Fibroblast of lung (primary cell): ENCODE measurements around the gene DISP2.

Experiments
- CTCF ChIP-seq, 2 donors: IDR thresholded peaks in 1 of 2; conservative IDR thresholded peaks in 1 of 2; 1 replicate in 1 of 2; 2 replicates in 1 of 2; pipeline ENCODE4 v1.5.1; 2011 to 2012; ENCODE audit warnings: low read length in 2 of 2, control low read depth in 1 of 2, inconsistent platforms in 1 of 2, low read depth in 1 of 2, mild to moderate bottlenecking in 1 of 2
- EZH2 ChIP-seq: IDR thresholded peaks from 2 replicates; pipeline ENCODE4 v1.5.1; 2012; ENCODE audit warnings: low read length, control low read depth, mild to moderate bottlenecking; ENCODE audit errors: missing control alignments

- TF ChIP-seq CTCF (conservative IDR thresholded peaks at IDR 0.05 in 1 of 2, IDR thresholded peaks at IDR 0.05 in 1 of 2; ENCODE audit: low read depth in 1 of 2, low read length in 2 of 2) (no peak), EZH2 (no peak)
Observed at GRCh38 chr15:40313531-40314398, 44.3 kb upstream of the DISP2 start.
